H1 (cell line): ENCODE measurements around the gene PPIL4.

Source experiments
- CHD1 ChIP-seq: IDR thresholded peaks from 2 replicates; pipeline ENCODE4 v1.6.1; 2012; ENCODE audit warnings: low read depth, low read length, improper control_type of control experiment
- CREB1 ChIP-seq: IDR thresholded peaks from 2 replicates; pipeline ENCODE4 v1.6.1; 2012; ENCODE audit warnings: inconsistent platforms
- E2F6 ChIP-seq: IDR thresholded peaks from 2 replicates; pipeline ENCODE4 v1.6.1; 2012; ENCODE audit warnings: inconsistent platforms
- EP300 ChIP-seq, 2 experiments: IDR thresholded peaks; 1 replicate in 1 of 2; 2 replicates in 1 of 2; pipeline ENCODE4 v1.6.1; 2011 to 2012; ENCODE audit warnings: low read depth in 2 of 2, low read length in 2 of 2, mild to moderate bottlenecking in 2 of 2, borderline replicate concordance in 1 of 2, inconsistent platforms in 1 of 2, moderate library complexity in 1 of 2
- EZH2 ChIP-seq: fragments of 200-600 bp; sonication (generic); IDR thresholded peaks from 2 replicates; pipeline ENCODE4 v1.7.1; 2012; ENCODE audit warnings: low read depth, mild to moderate bottlenecking, moderate library complexity, low read length, inconsistent platforms; ENCODE audit not compliant: severe bottlenecking
- POLR2A ChIP-seq, 2 experiments: IDR thresholded peaks; 1 replicate in 1 of 2; 2 replicates in 1 of 2; pipeline ENCODE4 v1.6.1; 2011; ENCODE audit warnings: low read depth in 2 of 2, low read length in 2 of 2, mild to moderate bottlenecking in 2 of 2; ENCODE audit errors: control extremely low read depth in 1 of 2
- POLR2AphosphoS5 ChIP-seq: IDR thresholded peaks from 2 replicates; pipeline ENCODE4 v1.6.1; 2011; ENCODE audit warnings: low read depth, low read length
- RAD21 ChIP-seq, 2 experiments: IDR thresholded peaks in 1 of 2; conservative IDR thresholded peaks in 1 of 2; 2 replicates each; pipeline ENCODE4 v1.6.1; 2011; ENCODE audit warnings: low read depth in 2 of 2, low read length in 2 of 2, improper control_type of control experiment in 1 of 2, inconsistent platforms in 1 of 2, mild to moderate bottlenecking in 1 of 2, moderate library complexity in 1 of 2
- SP1 ChIP-seq: IDR thresholded peaks from 2 replicates; pipeline ENCODE4 v1.6.1; 2011; ENCODE audit warnings: low read depth, low read length
- TCF12 ChIP-seq: IDR thresholded peaks from 2 replicates; pipeline ENCODE4 v1.6.1; 2011; ENCODE audit warnings: low read depth, mild to moderate bottlenecking, low read length
- ZNF274 ChIP-seq: IDR thresholded peaks from 2 replicates; pipeline ENCODE4 v1.7.0; 2012; ENCODE audit warnings: low read length, borderline replicate concordance; ENCODE audit errors: extremely low read depth
- TF ChIP-seq, protein P1 (sequence below), 3 experiments: IDR thresholded peaks; 1 replicate in 2 of 3; 2 replicates in 1 of 3; pipeline versions ENCODE4 v1.5.1 to v1.6.1; 2011; ENCODE audit warnings: low read length in 3 of 3, mild to moderate bottlenecking in 3 of 3, inconsistent platforms in 2 of 3, low read depth in 1 of 3, moderate library complexity in 1 of 3; ENCODE audit not compliant: insufficient read depth in 1 of 3; ENCODE audit errors: control extremely low read depth in 1 of 3

GRCh38 chr6:149470948-149471347 is 74.9 kb downstream of the PPIL4 start:
- TF ChIP-seq ZNF274 = no peak
- TF ChIP-seq, protein P1, sequence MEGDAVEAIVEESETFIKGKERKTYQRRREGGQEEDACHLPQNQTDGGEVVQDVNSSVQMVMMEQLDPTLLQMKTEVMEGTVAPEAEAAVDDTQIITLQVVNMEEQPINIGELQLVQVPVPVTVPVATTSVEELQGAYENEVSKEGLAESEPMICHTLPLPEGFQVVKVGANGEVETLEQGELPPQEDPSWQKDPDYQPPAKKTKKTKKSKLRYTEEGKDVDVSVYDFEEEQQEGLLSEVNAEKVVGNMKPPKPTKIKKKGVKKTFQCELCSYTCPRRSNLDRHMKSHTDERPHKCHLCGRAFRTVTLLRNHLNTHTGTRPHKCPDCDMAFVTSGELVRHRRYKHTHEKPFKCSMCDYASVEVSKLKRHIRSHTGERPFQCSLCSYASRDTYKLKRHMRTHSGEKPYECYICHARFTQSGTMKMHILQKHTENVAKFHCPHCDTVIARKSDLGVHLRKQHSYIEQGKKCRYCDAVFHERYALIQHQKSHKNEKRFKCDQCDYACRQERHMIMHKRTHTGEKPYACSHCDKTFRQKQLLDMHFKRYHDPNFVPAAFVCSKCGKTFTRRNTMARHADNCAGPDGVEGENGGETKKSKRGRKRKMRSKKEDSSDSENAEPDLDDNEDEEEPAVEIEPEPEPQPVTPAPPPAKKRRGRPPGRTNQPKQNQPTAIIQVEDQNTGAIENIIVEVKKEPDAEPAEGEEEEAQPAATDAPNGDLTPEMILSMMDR (IDR thresholded peaks at IDR 0.05; ENCODE audit: control extremely low read depth in 1 of 3, insufficient read depth in 1 of 3, low read depth in 1 of 3, low read length in 3 of 3) = no peak
- TF ChIP-seq SP1 = no peak
- TF ChIP-seq RAD21 (IDR thresholded peaks at IDR 0.05 in 1 of 2, conservative IDR thresholded peaks at IDR 0.05 in 1 of 2; ENCODE audit: low read depth in 2 of 2, low read length in 2 of 2) = no peak
- no peak for TF ChIP-seq POLR2AphosphoS5
- no peak for TF ChIP-seq CHD1
- no peak for TF ChIP-seq EZH2
- TF ChIP-seq TCF12 = no peak
- TF ChIP-seq CREB1 = no peak
- no peak for TF ChIP-seq EP300 (IDR thresholded peaks at IDR 0.05; ENCODE audit: borderline replicate concordance in 1 of 2, low read depth in 2 of 2, low read length in 2 of 2)
- TF ChIP-seq E2F6 = no peak
- TF ChIP-seq POLR2A (IDR thresholded peaks at IDR 0.05; ENCODE audit: control extremely low read depth in 1 of 2, low read depth in 2 of 2, low read length in 2 of 2) = no peak
